Stimulated activated CD4-positive, alpha-beta T cell treated with anti-CD3 and anti-CD28 coated beads, TNF-alpha, amount 100 ng/mL, for 1 hour (primary cell): Measurements from ENCODE around the gene THY1.
"Not testable (repeated sequence)": the region's sequence is repeated elsewhere in the genome, so short reads cannot be mapped to it uniquely, and the experiment has no call there.

Experiments used
- DNase-seq, 3 donors: peaks; one replicate each; pipeline ENCODE4 v3.0.0-alpha.2; 2020; ENCODE audit warnings: low read depth in 3 of 3, low spot score in 1 of 3

Gene THY1

DNA sequence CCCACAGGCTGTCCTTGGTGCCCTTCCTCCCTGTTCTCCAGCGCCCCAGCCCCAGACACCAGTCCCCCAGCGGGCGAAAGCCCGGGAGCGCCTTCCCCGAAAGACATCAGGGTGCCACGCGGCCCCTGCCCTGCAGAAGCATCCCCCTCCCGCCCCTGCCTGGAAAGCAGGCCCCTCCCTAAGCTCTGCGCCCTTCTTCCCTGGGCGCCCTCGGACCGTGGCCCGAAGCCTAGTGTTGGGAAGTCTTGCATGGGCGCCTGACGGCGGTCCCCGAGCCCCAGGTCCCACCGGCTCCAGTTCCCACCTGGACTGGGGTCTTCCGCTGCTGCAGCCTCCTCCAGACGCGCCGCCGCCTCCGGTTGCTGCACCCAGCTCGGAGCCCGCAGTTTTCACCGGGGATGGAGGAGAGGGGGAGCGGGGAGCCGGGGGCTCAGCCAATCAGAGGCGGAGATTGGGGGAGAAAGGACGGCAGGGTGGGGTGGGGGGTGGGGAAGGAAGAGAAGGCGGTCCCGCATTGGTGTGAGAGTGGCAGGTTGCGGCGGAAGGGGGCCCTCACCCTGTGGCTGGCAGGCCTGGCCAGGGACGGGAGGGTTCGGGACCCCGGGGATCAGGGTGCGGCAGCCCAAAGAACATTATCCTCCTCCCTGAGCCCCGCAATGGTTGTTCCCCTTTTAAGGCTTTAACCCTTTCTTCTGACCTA, at the start of gene THY1:
THY1 (minus strand) TSS at position 364 of the 700 bp plus-strand sequence. CDS start 2,267 bp downstream, outside the sequence.
- DNase-seq, result no peak

- no peak for DNase-seq
These were observed 49.3 kb upstream of the THY1 start for GRCh38 chr11:119472186-119472855.

DNA sequence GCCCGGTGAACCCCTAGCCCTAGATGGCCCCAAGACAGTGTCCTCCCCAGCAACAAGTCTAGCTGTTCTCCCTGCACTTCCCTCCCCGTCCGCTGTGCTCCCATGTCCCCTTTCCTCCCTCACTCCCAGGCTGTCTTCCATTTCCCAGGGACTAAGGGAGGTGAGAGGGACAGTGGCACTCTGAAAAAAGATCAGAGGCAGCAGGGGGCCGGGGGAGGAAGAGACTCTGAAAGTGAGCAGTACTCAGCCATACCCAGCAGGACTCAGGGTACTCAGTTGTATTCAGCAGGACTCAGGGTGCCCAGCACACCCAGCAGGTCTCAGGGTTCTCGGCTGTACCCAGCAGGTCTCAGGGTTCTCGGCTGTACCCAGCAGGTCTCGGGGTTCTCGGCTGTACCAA, 48.4 kb upstream of the THY1 start:
- DNase-seq, result no peak

DNA sequence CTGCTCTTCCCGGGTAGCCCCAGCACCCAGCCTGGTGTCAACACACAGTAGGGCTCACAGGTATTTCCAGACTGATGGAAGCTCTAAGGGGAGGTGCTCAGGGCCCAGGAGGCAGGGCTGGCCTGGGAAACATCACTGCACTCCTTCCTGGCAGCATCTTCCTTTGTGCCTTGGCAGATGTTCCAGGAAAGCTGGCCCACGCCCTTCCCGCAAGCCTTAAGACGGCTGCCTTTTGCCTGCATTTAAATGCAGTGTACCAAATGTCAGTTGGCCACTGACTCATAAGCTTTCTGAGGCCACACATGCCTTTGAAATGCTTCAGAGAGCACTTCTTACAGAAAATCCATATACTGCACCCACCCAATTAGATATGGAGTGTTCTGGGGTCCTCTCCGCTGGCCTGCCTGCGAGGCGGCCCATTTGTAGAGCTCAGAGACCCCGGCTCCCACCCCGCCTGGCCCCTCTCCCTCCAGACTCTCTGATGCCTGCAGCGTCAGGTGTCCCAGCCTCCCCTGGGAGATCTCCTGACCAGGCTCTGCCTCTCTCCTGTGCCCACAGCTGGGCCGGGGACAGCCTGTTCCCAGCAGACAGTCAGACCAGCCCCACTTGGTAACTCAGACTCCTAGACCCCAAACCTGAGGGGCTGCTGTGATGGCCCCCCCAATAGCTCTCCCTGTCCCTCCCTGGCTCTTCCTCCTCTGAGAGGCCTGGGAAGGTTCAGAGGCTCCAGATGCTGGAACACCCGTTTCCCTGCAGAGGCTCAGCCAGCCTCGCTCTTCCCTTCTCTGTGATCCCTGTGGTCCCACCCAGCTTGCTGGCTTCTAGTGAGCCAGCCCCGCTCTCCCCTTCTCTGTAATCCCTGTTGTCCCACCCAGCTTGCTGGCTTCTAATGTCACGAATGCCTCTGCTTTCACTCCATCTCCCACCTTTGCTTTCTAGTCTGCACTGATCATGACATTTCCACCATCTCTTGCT, 47.6 kb upstream of the THY1 start:
- no peak for DNase-seq

- no peak for DNase-seq
These were observed 46.5 kb upstream of the THY1 start for GRCh38 chr11:119469506-119469905.

GRCh38 chr11:119468511-119468910, 45.5 kb upstream of the THY1 start:
- DNase-seq, result no peak

DNA sequence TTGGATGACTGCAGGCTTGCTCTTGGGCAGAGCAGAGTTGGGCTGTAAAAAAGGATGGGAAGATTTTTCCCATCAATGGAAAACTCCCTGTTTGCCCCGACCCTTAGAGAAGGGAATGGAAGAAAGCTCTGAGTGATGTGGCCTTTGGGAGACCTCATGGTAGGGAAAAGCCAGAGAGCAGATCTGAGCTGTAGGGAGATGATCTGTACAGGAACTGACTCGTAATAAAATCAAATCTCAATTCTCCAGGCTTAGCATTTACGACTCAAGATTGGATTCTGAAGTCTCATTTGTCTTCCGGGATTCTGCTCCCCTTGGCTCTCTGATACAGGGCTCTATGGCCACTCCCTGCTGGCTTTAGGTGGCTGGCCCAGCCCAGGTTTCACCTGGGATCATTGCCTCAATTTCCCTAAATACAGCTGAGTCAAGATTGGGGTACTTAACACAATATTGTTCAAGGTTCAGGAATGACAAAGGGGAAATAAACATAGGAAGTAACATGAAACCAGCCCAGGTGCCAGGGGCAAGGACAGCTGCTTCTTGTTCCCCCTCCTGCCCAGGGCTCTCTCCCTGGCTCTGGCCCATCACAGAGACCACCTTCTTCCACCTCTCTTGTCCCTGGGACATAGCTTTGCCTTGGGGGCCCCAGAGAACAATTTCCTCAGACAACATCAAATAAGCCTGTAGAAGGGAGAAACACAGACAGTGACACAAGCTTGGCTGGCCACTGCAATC, 38.4 kb upstream of the THY1 start:
- no peak for DNase-seq

DNA sequence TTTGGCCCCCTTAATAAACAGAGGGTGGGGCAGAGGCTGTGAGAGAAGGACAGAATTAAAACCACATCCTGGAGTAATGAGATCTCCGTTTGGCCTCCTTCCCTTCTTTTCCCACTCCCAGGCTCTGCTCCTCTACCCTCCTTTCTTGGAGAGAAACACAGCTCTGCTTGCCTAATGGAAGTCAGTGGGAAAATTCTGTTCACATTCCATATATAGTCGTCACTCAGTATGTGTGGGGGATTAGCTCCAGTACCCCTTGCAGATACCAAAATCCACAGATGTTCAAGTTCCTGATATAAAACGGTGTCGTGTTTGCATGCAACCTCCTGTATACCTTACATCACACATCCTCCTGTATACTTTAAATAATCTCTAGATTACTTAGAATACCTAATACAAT, 37.6 kb upstream of the THY1 start:
- no peak for DNase-seq

GRCh38 chr11:119460097-119460496, 37.1 kb upstream of the THY1 start:
- no peak for DNase-seq

- DNase-seq, result no peak
These were observed 36.5 kb upstream of the THY1 start for GRCh38 chr11:119459293-119459976.

DNA sequence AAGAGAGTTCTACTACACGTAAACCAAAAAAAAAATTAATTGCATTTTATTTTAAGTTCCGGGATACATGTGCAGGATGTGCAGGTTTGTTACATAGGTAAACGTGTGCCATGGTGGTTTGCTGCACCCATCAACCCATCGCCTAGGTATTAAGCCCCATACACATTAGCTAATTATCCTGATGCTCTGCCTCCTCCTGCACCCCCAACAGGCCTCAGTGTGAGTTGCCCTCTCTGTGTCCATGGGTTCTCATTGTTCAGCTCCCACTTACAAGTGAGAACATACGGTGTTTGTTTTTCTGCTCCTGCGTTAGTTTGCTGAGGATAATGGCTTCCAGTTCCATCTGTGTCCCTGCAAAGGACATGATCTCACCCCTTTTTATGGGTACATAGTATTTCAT, 32.7 kb upstream of the THY1 start:
- not testable (repeated sequence) for DNase-seq

DNA sequence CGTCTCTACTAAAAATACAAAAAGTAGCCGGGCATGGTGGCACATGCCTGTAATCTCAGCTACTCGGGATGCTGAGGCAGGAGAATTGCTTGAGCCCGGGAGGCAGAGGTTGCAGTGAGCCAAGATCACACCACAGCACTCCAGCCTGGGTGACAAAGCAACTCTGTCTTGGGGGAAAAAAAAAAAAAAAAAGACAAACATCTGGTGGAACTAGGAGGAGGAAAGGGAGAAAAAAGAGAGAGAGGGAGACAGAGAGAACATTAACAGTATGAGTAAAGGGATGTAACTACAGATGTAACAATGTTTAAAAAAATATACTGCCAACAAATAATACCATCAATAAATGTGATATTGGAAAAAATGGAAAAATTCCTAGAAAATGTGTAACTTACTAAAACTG, 32.3 kb upstream of the THY1 start:
- not testable (repeated sequence) for DNase-seq

- no peak for DNase-seq
These were observed 30.9 kb upstream of the THY1 start for GRCh38 chr11:119453881-119454280.

- DNase-seq, result no peak
These were observed 27.8 kb upstream of the THY1 start for GRCh38 chr11:119450590-119451326.

DNA sequence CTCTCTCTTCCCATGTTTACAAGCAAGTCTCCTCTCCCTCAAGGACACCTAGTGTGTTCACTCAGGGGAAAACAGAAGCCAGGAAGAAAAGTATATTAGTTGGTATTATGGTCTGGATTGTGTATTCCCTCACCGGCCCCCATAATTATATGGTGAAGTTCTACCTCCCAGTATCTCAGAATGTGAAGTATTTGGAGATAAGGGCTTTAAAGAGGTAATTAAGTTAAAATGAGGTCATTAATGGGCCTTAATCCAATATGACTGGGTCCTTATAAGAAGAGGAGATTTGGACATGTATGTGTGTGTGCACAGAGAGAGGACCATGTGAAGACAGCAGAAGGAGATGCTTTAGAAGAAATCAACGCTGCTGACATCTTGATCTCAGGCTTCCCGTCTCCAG, 26.5 kb upstream of the THY1 start:
- no peak for DNase-seq

DNA sequence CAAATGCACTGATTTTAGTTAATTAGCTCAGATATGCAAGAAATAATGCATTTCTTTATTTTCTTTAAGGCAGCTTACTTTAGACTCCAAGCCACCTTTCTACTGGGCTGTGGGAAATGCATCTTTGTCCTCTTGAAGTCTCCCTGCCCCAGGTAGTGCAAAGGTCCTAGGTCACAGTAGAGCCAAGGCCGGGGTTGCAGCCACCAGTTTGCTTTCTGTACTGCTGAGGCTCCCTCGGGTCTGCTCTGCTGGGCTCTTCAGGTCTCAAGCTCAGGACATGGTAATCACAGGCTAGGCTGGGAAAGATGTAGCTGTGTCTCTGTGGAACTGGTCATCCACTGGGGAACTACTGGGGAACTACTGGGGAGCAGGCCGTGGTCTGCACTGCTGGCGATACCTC, 25.4 kb upstream of the THY1 start:
- no peak for DNase-seq

DNA sequence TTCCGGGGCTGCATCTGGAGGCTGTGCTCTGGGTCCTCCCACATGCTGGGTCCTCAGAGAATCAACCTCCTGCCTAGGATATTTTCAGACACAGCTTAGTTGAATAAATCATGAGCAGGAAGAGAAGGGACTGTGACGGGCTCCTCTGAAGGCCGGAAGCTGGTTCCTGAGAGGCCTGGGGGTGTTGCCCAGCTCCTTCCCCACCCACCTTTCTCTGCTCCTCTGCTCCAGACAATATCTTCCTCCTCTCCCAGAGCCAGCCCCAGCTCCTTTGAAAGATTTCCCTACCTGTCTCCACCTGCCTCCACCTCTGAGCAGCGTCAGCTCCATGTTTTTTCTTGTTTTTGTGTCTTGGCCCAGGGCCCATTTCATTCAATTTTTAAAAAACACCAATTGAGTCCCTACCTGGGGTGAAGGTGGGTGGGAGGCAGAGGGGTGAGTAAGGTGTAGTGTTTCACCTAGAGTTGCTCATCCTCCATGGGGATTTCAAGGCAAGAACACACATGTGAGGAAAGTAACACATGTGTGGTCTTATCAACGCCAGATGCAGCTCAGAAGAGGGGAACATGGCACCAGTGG, 24.8 kb upstream of the THY1 start:
- DNase-seq, result no peak

DNA sequence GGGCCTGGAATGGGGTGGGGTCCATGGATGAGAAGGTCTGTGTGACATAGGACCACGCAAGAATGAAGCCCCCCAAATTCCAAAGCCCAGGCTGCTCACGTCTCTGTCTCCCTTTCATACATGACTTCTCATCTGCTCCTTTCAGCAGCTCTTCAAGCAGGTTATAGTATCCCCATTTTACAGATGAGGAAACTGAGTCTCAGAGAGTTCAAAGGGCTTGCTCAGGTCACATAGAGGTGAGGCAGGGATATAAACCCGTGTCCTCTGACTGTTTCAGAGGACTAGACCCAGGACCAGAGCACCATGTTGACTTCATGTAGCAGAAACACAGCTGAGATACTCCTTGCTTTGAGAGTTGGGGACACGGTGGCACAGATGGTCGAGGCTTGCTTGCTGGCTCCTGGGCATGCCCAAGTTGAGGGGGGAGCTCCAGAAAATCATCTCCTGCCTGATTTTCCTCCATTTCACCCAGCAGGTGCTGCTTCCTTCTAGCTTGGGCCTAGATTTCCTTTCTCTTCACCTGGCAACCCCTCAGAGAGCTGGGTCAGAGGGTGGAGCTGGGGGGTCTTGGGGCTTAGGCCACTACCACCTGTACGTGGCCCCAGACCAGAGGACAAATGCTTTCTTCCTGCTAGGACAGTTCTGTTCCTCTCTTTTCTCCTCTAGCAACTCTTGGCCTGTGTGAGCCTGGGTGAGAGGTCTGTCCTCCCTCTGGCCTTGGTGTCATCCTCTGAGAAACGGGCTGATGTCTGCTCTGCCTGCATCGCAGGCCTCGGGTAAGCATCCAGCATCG, 24.1 kb upstream of the THY1 start:
- no peak for DNase-seq

DNA sequence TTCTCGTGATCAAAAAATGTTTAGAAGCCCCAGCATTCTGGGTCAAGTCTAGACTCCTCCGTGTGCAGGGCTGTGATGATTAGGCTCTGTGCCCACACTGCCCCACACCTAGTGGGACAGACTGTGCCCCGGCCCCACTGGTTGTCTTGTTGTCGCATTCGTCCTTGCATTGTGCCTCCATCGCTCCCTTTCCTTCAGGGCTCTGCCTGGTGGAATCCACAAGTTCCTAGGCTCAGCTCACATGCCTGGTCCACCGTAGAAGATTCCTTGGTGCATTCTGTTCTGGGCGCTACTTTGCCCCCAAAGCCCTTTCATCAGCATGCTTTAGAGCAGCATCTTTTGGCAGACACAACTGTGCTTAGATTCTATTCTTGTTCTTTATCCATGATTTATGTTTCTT, 23.5 kb upstream of the THY1 start:
- DNase-seq, result no peak
